IMR-90 (cell line): ENCODE measurements around the gene MTMR11. TPM values are rescaled to one million over a fixed set of nuclear protein-coding genes. Genes with fewer than 3 reads are reported as not detected.

ENCODE experiments used
- ATAC-seq: fragments of 200-7000 bp; cut with Tn5 transposase; 2 replicates; pipeline ENCODE4 v1.9.1; 2020; ENCODE audit warnings: low read depth, mild to moderate bottlenecking, moderate library complexity
- BruUV-seq: library from RNA; stranded (reverse); fragments of 400-500 nt; replicated peaks from 2 replicates; lab custom pipeline; 2021; lab: Mats Ljungman, UMichigan
- CTCF ChIA-PET: fragments of 300-600 bp; formaldehyde crosslinking; extraction: SDS; loops from one replicate; lab custom pipeline; 2021; ENCODE audit warnings: antibody characterized with exemption; lab: Yijun Ruan, JAX
- POLR2A ChIA-PET: fragments of 300-600 bp; sonication (Branson Sonifier 250); formaldehyde crosslinking; loops from one replicate; lab custom pipeline; 2022; ENCODE audit warnings: antibody characterized with exemption; ENCODE audit not compliant: unreplicated experiment; lab: Charles Lee
- DNase-seq: peaks from one replicate; pipeline ENCODE4 v3.0.0; 2013
- H2AFZ ChIP-seq: replicated peaks from 2 replicates; pipeline ENCODE3; 2013; ENCODE audit warnings: low read length, mild to moderate bottlenecking; ENCODE audit not compliant: poor library complexity
- H2AK5ac ChIP-seq: 2 replicates; pipeline ENCODE4 v1.6.1; 2013; ENCODE audit warnings: low read depth, low read length, inconsistent platforms
- H2AK9ac ChIP-seq: replicated peaks from 2 replicates; pipeline ENCODE3; 2013; ENCODE audit warnings: mild to moderate bottlenecking, low read depth, low read length, moderate library complexity; ENCODE audit not compliant: poor library complexity
- H2BK120ac ChIP-seq: 2 replicates; pipeline ENCODE4 v1.6.1; 2013; ENCODE audit warnings: low read depth, low read length, inconsistent platforms
- H2BK15ac ChIP-seq: 3 replicates; pipeline ENCODE4 v1.6.1; 2013; ENCODE audit warnings: low read depth, low read length, inconsistent platforms
- H2BK20ac ChIP-seq: 2 replicates; pipeline ENCODE4 v1.6.1; 2013; ENCODE audit warnings: low read depth, mild to moderate bottlenecking, inconsistent platforms, low read length, moderate library complexity
- H2BK5ac ChIP-seq: 2 replicates; pipeline ENCODE4 v1.6.1; 2013; ENCODE audit warnings: mild to moderate bottlenecking, low read depth, low read length, inconsistent platforms; ENCODE audit not compliant: poor library complexity, severe bottlenecking
- H3K14ac ChIP-seq: replicated peaks from 2 replicates; pipeline ENCODE4 v1.6.1; 2013; ENCODE audit warnings: low read depth, low read length, inconsistent platforms
- H3K18ac ChIP-seq: 2 replicates; pipeline ENCODE4 v1.6.1; 2013; ENCODE audit warnings: low read depth, low read length, control low read depth
- H3K23ac ChIP-seq: 2 replicates; pipeline ENCODE4 v1.6.1; 2013; ENCODE audit warnings: low read depth, low read length, inconsistent platforms
- H3K27ac ChIP-seq: 2 replicates; pipeline ENCODE4 v1.5.1; 2013; ENCODE audit warnings: mild to moderate bottlenecking, control low read depth, low read length; ENCODE audit not compliant: insufficient read depth
- H3K27me3 ChIP-seq: 2 replicates; pipeline ENCODE4 v1.6.1; 2013; ENCODE audit warnings: low read length; ENCODE audit not compliant: control insufficient read depth, insufficient read depth
- H3K36me3 ChIP-seq: 2 replicates; pipeline ENCODE4 v1.6.1; 2013; ENCODE audit warnings: low read length, mixed read lengths; ENCODE audit not compliant: control insufficient read depth, insufficient read depth
- H3K4ac ChIP-seq: 2 replicates; pipeline ENCODE4 v1.6.1; 2013; ENCODE audit warnings: low read depth, low read length, inconsistent platforms
- H3K4me1 ChIP-seq: 2 replicates; pipeline ENCODE4 v1.6.1; 2013; ENCODE audit warnings: low read length, mixed read lengths; ENCODE audit not compliant: control insufficient read depth, insufficient read depth
- H3K4me2 ChIP-seq: 2 replicates; pipeline ENCODE4 v1.6.1; 2013; ENCODE audit warnings: low read depth, mild to moderate bottlenecking, control low read depth, low read length, moderate library complexity
- H3K4me3 ChIP-seq: 2 replicates; pipeline ENCODE4 v1.5.1; 2013; ENCODE audit warnings: low read depth, mild to moderate bottlenecking, control low read depth, low read length, moderate library complexity; ENCODE audit not compliant: insufficient read depth
- H3K56ac ChIP-seq: 2 replicates; pipeline ENCODE4 v1.6.1; 2013; ENCODE audit warnings: low read length, inconsistent platforms; ENCODE audit not compliant: insufficient read depth; ENCODE audit errors: extremely low read depth
- H3K79me1 ChIP-seq, 2 experiments: 2 replicates each; pipeline ENCODE4 v1.6.1; 2013; ENCODE audit warnings: low read length in 2 of 2, inconsistent platforms in 1 of 2, low read depth in 1 of 2
- H3K9ac ChIP-seq: 2 replicates; pipeline ENCODE4 v1.6.1; 2013; ENCODE audit warnings: low read depth, low read length, control low read depth
- H3K9me1 ChIP-seq: 2 replicates; pipeline ENCODE4 v1.6.1; 2013; ENCODE audit warnings: low read length, inconsistent platforms; ENCODE audit not compliant: insufficient read depth
- H3K9me3 ChIP-seq: 2 replicates; pipeline ENCODE4 v1.6.1; 2013; ENCODE audit warnings: low read length; ENCODE audit not compliant: control insufficient read depth, insufficient read depth
- H4K20me1 ChIP-seq: 2 replicates; pipeline ENCODE4 v1.6.1; 2013; ENCODE audit warnings: low read length, inconsistent platforms; ENCODE audit not compliant: insufficient read depth
- H4K5ac ChIP-seq: 2 replicates; pipeline ENCODE4 v1.6.1; 2013; ENCODE audit warnings: mild to moderate bottlenecking, low read depth, low read length, control low read depth
- H4K8ac ChIP-seq, 2 experiments: 2 replicates each; pipeline ENCODE4 v1.6.1; 2013; ENCODE audit warnings: low read depth in 2 of 2, low read length in 2 of 2, control low read depth in 1 of 2, inconsistent platforms in 1 of 2
- H4K91ac ChIP-seq: 2 replicates; pipeline ENCODE4 v1.6.1; 2013; ENCODE audit warnings: low read depth, low read length, inconsistent platforms; ENCODE audit not compliant: insufficient read depth
- BHLHE40 ChIP-seq: fragments of 150-350 bp; IDR thresholded peaks from 2 replicates; pipeline ENCODE4 v1.6.1; 2016; ENCODE audit warnings: mild to moderate bottlenecking, low read depth, low read length
- CEBPB ChIP-seq: IDR thresholded peaks from 2 replicates; pipeline ENCODE4 v1.6.1; 2012; ENCODE audit warnings: low read depth, low read length, improper control_type of control experiment
- CHD1 ChIP-seq: IDR thresholded peaks from 2 replicates; pipeline ENCODE4 v1.6.1; 2012; ENCODE audit warnings: low read depth, low read length, improper control_type of control experiment
- CTCF ChIP-seq: conservative IDR thresholded peaks from 2 replicates; pipeline ENCODE4 v1.5.1; 2012; ENCODE audit warnings: mild to moderate bottlenecking, low read depth, low read length, improper control_type of control experiment
- ELK1 ChIP-seq: fragments of 150-350 bp; IDR thresholded peaks from 2 replicates; pipeline ENCODE4 v1.6.1; 2016; ENCODE audit warnings: low read depth, mild to moderate bottlenecking, low read length, moderate library complexity, borderline replicate concordance
- FOS ChIP-seq: fragments of 150-350 bp; IDR thresholded peaks from 2 replicates; pipeline ENCODE4 v1.6.1; 2016; ENCODE audit warnings: low read depth, low read length
- MAFK ChIP-seq: IDR thresholded peaks from 2 replicates; pipeline ENCODE4 v1.6.1; 2012; ENCODE audit warnings: low read depth, low read length, improper control_type of control experiment
- MAZ ChIP-seq: IDR thresholded peaks from 2 replicates; pipeline ENCODE4 v1.6.1; 2012; ENCODE audit warnings: low read depth, mild to moderate bottlenecking, low read length, improper control_type of control experiment, moderate library complexity, borderline replicate concordance
- MXI1 ChIP-seq: IDR thresholded peaks from 2 replicates; pipeline ENCODE4 v1.6.1; 2012; ENCODE audit warnings: low read depth, mild to moderate bottlenecking, low read length, moderate library complexity, borderline replicate concordance
- NFE2L2 ChIP-seq: fragments of 150-350 bp; IDR thresholded peaks from 2 replicates; pipeline ENCODE4 v1.6.1; 2016; ENCODE audit warnings: low read depth, mild to moderate bottlenecking, low read length
- POLR2A ChIP-seq: IDR thresholded peaks from 2 replicates; pipeline ENCODE4 v1.6.1; 2012; ENCODE audit warnings: mild to moderate bottlenecking, low read depth, low read length
- RAD21 ChIP-seq: IDR thresholded peaks from 2 replicates; pipeline ENCODE4 v1.6.1; 2012; ENCODE audit warnings: low read length, improper control_type of control experiment
- RFX5 ChIP-seq: IDR thresholded peaks from 2 replicates; pipeline ENCODE4 v1.8.0; 2012; ENCODE audit warnings: low read depth, mild to moderate bottlenecking, low read length, moderate library complexity
- SMC3 ChIP-seq: fragments of 150-350 bp; IDR thresholded peaks from 2 replicates; pipeline ENCODE4 v1.6.1; 2016; ENCODE audit warnings: low read depth, mild to moderate bottlenecking, antibody characterized with exemption, low read length, moderate library complexity
- USF2 ChIP-seq: fragments of 150-350 bp; IDR thresholded peaks from 2 replicates; pipeline ENCODE4 v1.6.1; 2017; ENCODE audit warnings: mild to moderate bottlenecking, antibody characterized with exemption, low read length, low read depth
- WGBS, 2 experiments: methylation state at CpG; one replicate each; pipeline versions ENCODE4 v1.1.5 to v1.1.7; 2013; ENCODE audit warnings: missing lambda C conversion rate in 2 of 2; ENCODE audit not compliant: insufficient read length in 1 of 2; ENCODE audit errors: extremely low coverage in 2 of 2; 5-methylcytosine and 5-hydroxymethylcytosine counted together
- dilution Hi-C: fragments of 300-500 bp; cut with HindIII; formaldehyde crosslinking; loops from one replicate; pipeline ENCODE4 v1.14.3; 2018; ENCODE audit warnings: low sequenced_read_pairs; ENCODE audit not compliant: unreplicated experiment
- in situ Hi-C: fragments of 300-500 bp; cut with MboI; formaldehyde crosslinking; loops from 3 replicates; pipeline ENCODE4 v1.14.3; 2019; ENCODE audit warnings: low sequenced_read_pairs, inconsistent platforms, mixed read lengths
- intact Hi-C: fragments of 100-400 bp; cut with micrococcal nuclease; formaldehyde crosslinking; loops from 2 replicates; pipeline ENCODE4 v1.10.0; 2022
- polyA plus RNA-seq, 3 experiments: library from polyadenylated mRNA; depleted of rRNA; stranded (reverse); fragments of >200 nt; gene quantifications; 2 replicates each; pipeline ENCODE4 v1.2.3, GENCODE V29; 2012; ENCODE audit warnings: low replicate concordance in 1 of 3
- total RNA-seq: library from RNA; depleted of rRNA; stranded (reverse); fragments of >200 nt; gene quantifications from 2 replicates; pipeline ENCODE4 v1.2.3, GENCODE V29; 2012

The MTMR11 gene
- total and polyA plus RNA-seq, 2 of the 4 experiments (the other 2 are of a cell fraction) = 2.0 to 14.6 TPM

- Histone ChIP-seq H3K4me3 (no peak overlapping the region), H3K9me3 (no peaks in the 10 kb centered on the region), H3K4ac (no peak overlapping the region), H3K79me1 (peaks cover 3 to 11% of the 10 kb centered on the region in 2 experiments), H3K27ac (no peak overlapping the region), H2AK5ac (no peak overlapping the region), H2BK15ac (no peak overlapping the region), H4K20me1 (no peaks in the 10 kb centered on the region), H3K36me3 (no peaks in the 10 kb centered on the region), H3K23ac (no peak overlapping the region), H2BK120ac (no peak overlapping the region), H4K8ac (no peak overlapping the region), H3K4me1 (no peaks in the 10 kb centered on the region), H3K27me3 (no peaks in the 10 kb centered on the region), H3K9ac (no peak overlapping the region), H3K9me1 (peaks cover 4% of the 10 kb centered on the region; the same call in 1 of the 2 replicates), H2AFZ (no peak overlapping the region), H3K56ac (no peak overlapping the region), H3K4me2 (no peak overlapping the region), H3K14ac (no peak overlapping the region), H2BK5ac (no peak overlapping the region), H3K18ac (no peak overlapping the region), H4K5ac (no peak overlapping the region), H4K91ac (no peak overlapping the region), H2BK20ac (no peak overlapping the region), H2AK9ac (no peak overlapping the region)
- ChIA-PET POLR2A (no interaction called here), CTCF (no interaction called here)
- TF ChIP-seq RFX5 (no peak), CHD1 (no peak), NFE2L2 (no peak), POLR2A (no peak), CTCF (no peak), USF2 (no peak), ELK1 (no peak), CEBPB (no peak), BHLHE40 (no peak), SMC3 (no peak), FOS (no peak), RAD21 (no peak), MAFK (no peak), MAZ (no peak), MXI1 (no peak)
- DNase-seq = no peak
- dilution Hi-C loops (no loop called here), intact Hi-C loops (no loop called here), in situ Hi-C loops (no loop called here)
- ATAC-seq = no peak
- BruUV-seq = no TSS peak
- no CpG with 5 or more reads among the region's 1 CpG for WGBS, 2 experiments
Observed at GRCh38 chr1:149879556-149879955, 57.1 kb downstream of the MTMR11 start.
